H9 (cell line): ENCODE data around the gene HLA-G. TPM values are rescaled to one million over a fixed set of nuclear protein-coding genes. Genes with fewer than 3 reads are reported as not detected.

Experiments used
- DNase-seq: peaks from one replicate; pipeline ENCODE4 v3.0.0-alpha.2; 2017
- H2AFZ ChIP-seq: one replicate; pipeline ENCODE4 v1.6.1; 2013; ENCODE audit warnings: mild to moderate bottlenecking, low read length, control low read depth, moderate library complexity
- H2AK5ac ChIP-seq: 2 replicates; pipeline ENCODE4 v1.6.1; 2013; ENCODE audit warnings: low read length, control low read depth, mixed read lengths; ENCODE audit not compliant: insufficient read length
- H2BK120ac ChIP-seq: one replicate; pipeline ENCODE4 v1.6.1; 2013; ENCODE audit warnings: low read depth, mild to moderate bottlenecking, low read length, control low read depth, inconsistent platforms; ENCODE audit not compliant: poor library complexity, severe bottlenecking
- H2BK12ac ChIP-seq: 2 replicates; pipeline ENCODE4 v1.6.1; 2013; ENCODE audit warnings: low read length, control low read depth, mixed read lengths, low read depth; ENCODE audit not compliant: insufficient read length
- H2BK15ac ChIP-seq: 2 replicates; pipeline ENCODE4 v1.6.1; 2013; ENCODE audit warnings: low read depth, low read length, control low read depth
- H2BK20ac ChIP-seq: one replicate; pipeline ENCODE4 v1.6.1; 2013; ENCODE audit warnings: low read depth, mild to moderate bottlenecking, low read length, control low read depth, inconsistent platforms; ENCODE audit not compliant: poor library complexity, severe bottlenecking
- H2BK5ac ChIP-seq: 2 replicates; pipeline ENCODE4 v1.6.1; 2013; ENCODE audit warnings: low read length, control low read depth, mixed read lengths; ENCODE audit not compliant: insufficient read length
- H3K14ac ChIP-seq: 2 replicates; pipeline ENCODE4 v1.6.1; 2013; ENCODE audit warnings: low read length, control low read depth; ENCODE audit not compliant: insufficient read depth
- H3K18ac ChIP-seq: 2 replicates; pipeline ENCODE4 v1.6.1; 2013; ENCODE audit warnings: low read depth, mild to moderate bottlenecking, mixed read lengths, low read length, control low read depth; ENCODE audit not compliant: insufficient read length
- H3K23ac ChIP-seq: 2 replicates; pipeline ENCODE4 v1.6.1; 2013; ENCODE audit warnings: low read length, control low read depth, mixed read lengths, low read depth; ENCODE audit not compliant: insufficient read length
- H3K23me2 ChIP-seq: 2 replicates; pipeline ENCODE4 v1.6.1; 2013; ENCODE audit warnings: low read depth, mild to moderate bottlenecking, mixed read lengths, low read length, control low read depth; ENCODE audit not compliant: insufficient read length, poor library complexity, severe bottlenecking
- H3K27ac ChIP-seq: 2 replicates; pipeline ENCODE4 v1.5.1; 2013; ENCODE audit warnings: low read length, control low read depth, mixed read lengths, low read depth; ENCODE audit not compliant: insufficient read length
- H3K27me3 ChIP-seq: 2 replicates; pipeline ENCODE4 v1.6.1; 2013; ENCODE audit warnings: low read length, control low read depth, inconsistent platforms; ENCODE audit not compliant: insufficient read depth
- H3K4ac ChIP-seq: 2 replicates; pipeline ENCODE4 v1.6.1; 2013; ENCODE audit warnings: low read depth, mild to moderate bottlenecking, control low read depth, inconsistent platforms, low read length, moderate library complexity
- H3K4me1 ChIP-seq: 2 replicates; pipeline ENCODE4 v1.6.1; 2013; ENCODE audit warnings: low read length, control low read depth, inconsistent platforms; ENCODE audit not compliant: insufficient read depth
- H3K4me2 ChIP-seq: 2 replicates; pipeline ENCODE4 v1.6.1; 2013; ENCODE audit warnings: low read length, control low read depth, mixed read lengths; ENCODE audit not compliant: insufficient read length, insufficient read depth
- H3K56ac ChIP-seq: 2 replicates; pipeline ENCODE4 v1.6.1; 2013; ENCODE audit warnings: low read depth, mild to moderate bottlenecking, mixed read lengths, low read length, control low read depth; ENCODE audit not compliant: insufficient read length
- H3K79me1 ChIP-seq: 2 replicates; pipeline ENCODE4 v1.6.1; 2013; ENCODE audit warnings: low read depth, mild to moderate bottlenecking, moderate library complexity, low read length, control low read depth, inconsistent platforms; ENCODE audit not compliant: insufficient read depth, poor library complexity, severe bottlenecking
- H3K79me2 ChIP-seq: 2 replicates; pipeline ENCODE4 v1.6.1; 2013; ENCODE audit warnings: low read length, control low read depth, inconsistent platforms; ENCODE audit not compliant: insufficient read depth
- H3K9ac ChIP-seq: 2 replicates; pipeline ENCODE4 v1.6.1; 2013; ENCODE audit warnings: low read length, control low read depth, mixed read lengths; ENCODE audit not compliant: insufficient read length; ENCODE audit errors: extremely low read depth
- H3K9me3 ChIP-seq: one replicate; pipeline ENCODE4 v1.6.1; 2013; ENCODE audit warnings: low read depth, low read length, inconsistent platforms; ENCODE audit not compliant: control insufficient read depth
- H3T11ph ChIP-seq: one replicate; pipeline ENCODE4 v1.6.1; 2013; ENCODE audit warnings: mild to moderate bottlenecking, low read length, control low read depth, inconsistent platforms
- H4K20me1 ChIP-seq: one replicate; pipeline ENCODE4 v1.6.1; 2013; ENCODE audit not compliant: control insufficient read depth, insufficient read length, insufficient read depth
- H4K5ac ChIP-seq: 2 replicates; pipeline ENCODE4 v1.6.1; 2013; ENCODE audit warnings: low read depth, mild to moderate bottlenecking, mixed read lengths, low read length, control low read depth; ENCODE audit not compliant: insufficient read length
- H4K8ac ChIP-seq: replicated peaks from 2 replicates; pipeline ENCODE4 v1.6.1; 2013; ENCODE audit warnings: low read length, control low read depth, mixed read lengths, low read depth; ENCODE audit not compliant: insufficient read length
- H4K91ac ChIP-seq: 2 replicates; pipeline ENCODE4 v1.6.1; 2013; ENCODE audit warnings: low read depth, mild to moderate bottlenecking, moderate library complexity, mixed read lengths, low read length, control low read depth; ENCODE audit not compliant: insufficient read length
- H3K27ac Mint-ChIP-seq, 3 experiments: 2 replicates in 2 of 3; 3 replicates in 1 of 3; pipeline ENCODE4 v1.8.0; 2020 to 2021; ENCODE audit warnings: mixed read lengths in 3 of 3, mild to moderate bottlenecking in 1 of 3, moderate library complexity in 1 of 3
- H3K27me3 Mint-ChIP-seq: 2 replicates; pipeline ENCODE4 v1.8.0; 2021; ENCODE audit warnings: low read depth, mild to moderate bottlenecking, moderate library complexity, mixed read lengths
- H3K36me3 Mint-ChIP-seq, 3 experiments: 2 replicates in 2 of 3; 3 replicates in 1 of 3; pipeline ENCODE4 v1.8.0; 2020 to 2021; ENCODE audit warnings: low read depth in 3 of 3, mixed read lengths in 3 of 3; ENCODE audit not compliant: insufficient read depth in 1 of 3
- H3K4me1 Mint-ChIP-seq, 2 experiments: 2 replicates each; pipeline ENCODE4 v1.8.0; 2020; ENCODE audit warnings: mixed read lengths in 2 of 2
- H3K4me3 Mint-ChIP-seq, 2 experiments: 2 replicates in 1 of 2; 3 replicates in 1 of 2; pipeline ENCODE4 v1.8.0; 2020 to 2021; ENCODE audit warnings: mild to moderate bottlenecking in 2 of 2, mixed read lengths in 2 of 2, moderate library complexity in 1 of 2
- H3K9me3 Mint-ChIP-seq, 2 experiments: 2 replicates in 1 of 2; 3 replicates in 1 of 2; pipeline ENCODE4 v1.8.0; 2020; ENCODE audit warnings: mild to moderate bottlenecking in 2 of 2, mixed read lengths in 2 of 2, moderate library complexity in 1 of 2
- WGBS: extraction: QIAGEN DNeasy Blood & Tissue Kit; methylation state at CpG from one replicate; pipeline ENCODE4 v1.1.7; 2013; ENCODE audit warnings: missing lambda C conversion rate, low lambda C conversion rate, mixed read lengths; ENCODE audit not compliant: insufficient read length; ENCODE audit errors: extremely low coverage; 5-methylcytosine and 5-hydroxymethylcytosine counted together
- total RNA-seq: library from RNA; stranded (reverse); gene quantifications from 2 replicates; pipeline ENCODE4 v1.2.1, GENCODE V29; 2021
- TF ChIP-seq, protein P1 (sequence below): fragments of 200-600 bp; sonication (generic); conservative IDR thresholded peaks from 3 replicates; pipeline ENCODE4 v1.8.0; 2021; ENCODE audit warnings: antibody characterized with exemption, mild to moderate bottlenecking

The HLA-G gene
- total RNA-seq, 1 experiment from 2014 or later, result 2.7 TPM

DNA sequence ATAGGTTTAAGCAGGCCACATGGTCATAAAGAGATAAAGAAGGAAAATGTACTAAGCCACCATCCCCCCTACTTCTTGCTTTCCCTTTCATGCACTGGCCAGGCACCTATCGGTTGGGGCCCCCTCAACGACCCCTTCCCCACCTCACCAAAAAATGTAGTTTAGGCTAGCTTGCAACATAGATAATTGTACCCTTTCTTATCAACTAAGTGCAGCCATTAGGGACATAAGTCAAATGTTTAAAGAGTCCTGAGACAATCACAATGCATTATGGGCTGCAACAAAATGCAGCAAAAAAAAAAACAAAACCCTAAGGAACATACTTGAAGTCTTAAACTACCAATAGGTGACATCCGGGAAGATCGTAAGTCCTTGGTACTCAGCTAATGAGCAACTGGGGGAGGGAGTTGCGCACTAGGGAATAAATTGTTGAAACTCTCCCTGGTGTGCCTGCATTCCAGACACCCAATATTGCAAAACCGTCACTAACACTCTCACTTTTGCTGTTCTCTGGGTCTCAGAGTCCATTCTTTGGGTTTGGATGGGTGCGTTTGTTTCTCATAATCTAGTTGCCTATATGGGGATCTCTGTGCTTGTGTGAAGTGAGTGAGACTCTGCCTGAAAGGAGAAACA, 12.4 kb upstream of the HLA-G start:
- Histone ChIP-seq H2BK20ac (no peak overlapping the region), H3K4ac (no peak overlapping the region), H2BK12ac (no peak overlapping the region), H3K14ac (no peak overlapping the region), H2BK15ac (no peak overlapping the region), H2AFZ (no peak overlapping the region), H3K23ac (no peak overlapping the region), H4K5ac (no peak overlapping the region), H2BK120ac (no peak overlapping the region), H3K4me1 (no peaks in the 10 kb centered on the region), H3K27ac (no peak overlapping the region), H3K56ac (no peak overlapping the region), H4K8ac (no peak overlapping the region), H3K23me2 (no peaks in the 10 kb centered on the region), H3K79me1 (no peaks in the 10 kb centered on the region), H3K9me3 (no peaks in the 10 kb centered on the region), H4K91ac (no peak overlapping the region), H3K27me3 (no peaks in the 10 kb centered on the region), H3T11ph (no peak overlapping the region), H2AK5ac (no peak overlapping the region), H3K9ac (no peak overlapping the region), H3K4me2 (no peak overlapping the region), H4K20me1 (no peaks in the 10 kb centered on the region), H2BK5ac (no peak overlapping the region), H3K79me2 (no peaks in the 10 kb centered on the region), H3K18ac (no peak overlapping the region)
- WGBS, result no CpG with 5 or more reads among the region's 7 CpGs
- DNase-seq, result no peak
- Mint-ChIP-seq H3K36me3 (no peaks in the 10 kb centered on the region; a peak in 1 of 7 replicates), H3K27ac (no peak overlapping the region), H3K27me3 (peaks cover 7% of the 10 kb centered on the region; the same call in 1 of the 2 replicates), H3K4me3 (no peak overlapping the region), H3K4me1 (no peaks in the 10 kb centered on the region), H3K9me3 (no peaks in the 10 kb centered on the region)
- TF ChIP-seq, protein P1, sequence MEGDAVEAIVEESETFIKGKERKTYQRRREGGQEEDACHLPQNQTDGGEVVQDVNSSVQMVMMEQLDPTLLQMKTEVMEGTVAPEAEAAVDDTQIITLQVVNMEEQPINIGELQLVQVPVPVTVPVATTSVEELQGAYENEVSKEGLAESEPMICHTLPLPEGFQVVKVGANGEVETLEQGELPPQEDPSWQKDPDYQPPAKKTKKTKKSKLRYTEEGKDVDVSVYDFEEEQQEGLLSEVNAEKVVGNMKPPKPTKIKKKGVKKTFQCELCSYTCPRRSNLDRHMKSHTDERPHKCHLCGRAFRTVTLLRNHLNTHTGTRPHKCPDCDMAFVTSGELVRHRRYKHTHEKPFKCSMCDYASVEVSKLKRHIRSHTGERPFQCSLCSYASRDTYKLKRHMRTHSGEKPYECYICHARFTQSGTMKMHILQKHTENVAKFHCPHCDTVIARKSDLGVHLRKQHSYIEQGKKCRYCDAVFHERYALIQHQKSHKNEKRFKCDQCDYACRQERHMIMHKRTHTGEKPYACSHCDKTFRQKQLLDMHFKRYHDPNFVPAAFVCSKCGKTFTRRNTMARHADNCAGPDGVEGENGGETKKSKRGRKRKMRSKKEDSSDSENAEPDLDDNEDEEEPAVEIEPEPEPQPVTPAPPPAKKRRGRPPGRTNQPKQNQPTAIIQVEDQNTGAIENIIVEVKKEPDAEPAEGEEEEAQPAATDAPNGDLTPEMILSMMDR, result no peak
